Fibroblast of lung (primary cell): Measurements from ENCODE around the gene FCER2.

Experiments
- CTCF ChIP-seq, 2 donors: IDR thresholded peaks in 1 of 2; conservative IDR thresholded peaks in 1 of 2; 1 replicate in 1 of 2; 2 replicates in 1 of 2; pipeline ENCODE4 v1.5.1; 2011 to 2012; ENCODE audit warnings: low read length in 2 of 2, control low read depth in 1 of 2, inconsistent platforms in 1 of 2, low read depth in 1 of 2, mild to moderate bottlenecking in 1 of 2
- EZH2 ChIP-seq: IDR thresholded peaks from 2 replicates; pipeline ENCODE4 v1.5.1; 2012; ENCODE audit warnings: low read length, control low read depth, mild to moderate bottlenecking; ENCODE audit errors: missing control alignments

GRCh38 chr19:7729831-7730285, 27.9 kb upstream of the FCER2 start:
- TF ChIP-seq CTCF (conservative IDR thresholded peaks at IDR 0.05 in 1 of 2, IDR thresholded peaks at IDR 0.05 in 1 of 2; ENCODE audit: low read depth in 1 of 2, low read length in 2 of 2): no peak
- TF ChIP-seq EZH2: no peak
